Erythroblast (primary cell): Measurements from ENCODE around the gene GPC5.

Experiments
- GATA1 ChIP-seq: IDR thresholded peaks from 2 replicates; pipeline ENCODE4 v1.6.1; 2011; ENCODE audit warnings: low read depth, mild to moderate bottlenecking, control low read depth, low read length, moderate library complexity
- POLR2A ChIP-seq: IDR thresholded peaks from 2 replicates; pipeline ENCODE4 v1.6.1; 2011; ENCODE audit warnings: mild to moderate bottlenecking, low read length

GRCh38 chr13:92591117-92591516 lies 1192.7 kb downstream of the GPC5 start:
- TF ChIP-seq POLR2A (no peak), GATA1 (no peak)
